ENCODE measurements around the gene DONSON. TPM values are rescaled to one million over a fixed set of nuclear protein-coding genes. Genes with fewer than 3 reads are reported as not detected.

DONSON gene
- total and polyA plus RNA-seq, 9 of the 15 experiments (the other 6 are each of a cell fraction or from before 2014, with no cell fraction given): 26.7 to 124 (median 62.6) TPM

GRCh38 chr21:33559813-33560212 lies 28.7 kb downstream of the DONSON start (continued):
- TF ChIP-seq ZBTB12 (CRISPR knock-in tag; IDR thresholded peaks at IDR 0.05): no peak
- TF ChIP-seq SREBF1 (IDR thresholded peaks at IDR 0.05; ENCODE audit: borderline replicate concordance, low read depth, low read length): no peak
- TF ChIP-seq ZNF778 (CRISPR knock-in tag; IDR thresholded peaks at IDR 0.05): no peak
- no peak for TF ChIP-seq CCNT2 (IDR thresholded peaks at IDR 0.05; ENCODE audit: borderline replicate concordance, extremely low read depth, insufficient read length, low read depth, low read length)
- no peak for TF ChIP-seq NCOA6 (IDR thresholded peaks at IDR 0.05)
- TF ChIP-seq, protein P1, sequence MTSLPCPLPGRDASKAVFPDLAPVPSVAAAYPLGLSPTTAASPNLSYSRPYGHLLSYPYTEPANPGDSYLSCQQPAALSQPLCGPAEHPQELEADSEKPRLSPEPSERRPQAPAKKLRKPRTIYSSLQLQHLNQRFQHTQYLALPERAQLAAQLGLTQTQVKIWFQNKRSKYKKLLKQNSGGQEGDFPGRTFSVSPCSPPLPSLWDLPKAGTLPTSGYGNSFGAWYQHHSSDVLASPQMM (CRISPR knock-in tag; IDR thresholded peaks at IDR 0.05): no peak
- no peak for TF ChIP-seq HSF4 (CRISPR knock-in tag; IDR thresholded peaks at IDR 0.05; ENCODE audit: borderline replicate concordance)
- TF ChIP-seq MAFG (tag; conservative IDR thresholded peaks at IDR 0.05): no peak

DNA sequence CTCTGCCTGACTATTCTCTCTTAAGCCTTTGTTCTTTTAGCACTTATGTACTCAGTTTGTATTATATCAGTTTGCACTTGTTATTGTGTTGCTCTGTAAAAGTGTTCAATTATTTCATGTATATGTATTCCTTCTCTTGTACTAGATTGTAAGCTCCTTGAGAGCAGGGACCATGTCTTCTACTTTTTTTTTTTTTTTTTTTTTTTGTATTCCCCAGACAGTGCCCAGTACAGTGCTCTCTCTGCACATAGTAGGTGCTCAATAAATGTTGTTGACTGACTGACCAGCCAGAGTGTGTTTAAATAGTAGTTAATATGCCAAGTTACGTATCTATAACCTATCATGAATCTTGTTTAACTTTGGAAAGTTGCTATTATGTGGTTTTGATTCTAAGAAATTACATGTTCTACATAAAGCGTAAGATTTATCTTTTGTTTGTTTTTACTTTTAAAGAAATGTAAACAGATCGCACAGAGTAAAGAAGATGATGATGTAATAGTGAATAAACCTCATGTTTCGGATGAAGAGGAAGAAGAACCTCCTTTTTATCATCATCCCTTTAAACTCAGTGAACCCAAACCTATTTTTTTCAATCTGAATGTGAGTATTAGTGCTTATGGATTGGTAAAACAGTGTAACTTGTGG lies 29.6 kb downstream of the DONSON start:
- H3K9me1 ChIP-seq (ENCODE audit: control insufficient read depth, insufficient read depth, low read length): no peaks in the 10 kb centered on the region
- no peaks in the 10 kb centered on the region for H4K20me1 ChIP-seq (replicated peaks; ENCODE audit: control insufficient read depth, insufficient read depth, low read length)
- 91% methylated on average over 4 of the region's 4 CpGs for WGBS (ENCODE audit: insufficient coverage, low coverage, missing lambda C conversion rate)
- CTCF ChIA-PET (ENCODE audit: low intra/inter-chr PET ratio): no interaction called here
- POLR2A ChIA-PET: interaction anchor here (0.6 to 10.6 kb wide), 5 partner anchors 10 to 1961 kb away, joined by 3 to 130 read pairs (median 5); partner anchors contain the start of gene DONSON
- no peak overlapping the region for H3K27ac ChIP-seq (ENCODE audit: extremely low read depth, low read depth, low read length)
- no peaks in the 10 kb centered on the region for H3K4me1 ChIP-seq (replicated peaks in 1 of 2; ENCODE audit: control insufficient read depth in 2 of 2, insufficient read depth in 2 of 2, low read length in 2 of 2)
- H3K9ac ChIP-seq (ENCODE audit: insufficient read depth in 1 of 2, low read depth in 2 of 2, low read length in 2 of 2): no peak overlapping the region
- peaks cover 96% of the 10 kb centered on the region for H3K36me3 ChIP-seq (ENCODE audit: control insufficient read depth, insufficient read depth, low read length)
- H3K4me3 ChIP-seq: no peak overlapping the region
- peaks cover 3% of the 10 kb centered on the region; the same call in 1 of the 2 replicates for H3K9me3 ChIP-seq (replicated peaks; ENCODE audit: control insufficient read depth, insufficient read depth, low read depth, low read length)
- DNase-seq (ENCODE audit: extremely low read depth in 1 of 4, low spot score in 3 of 4) (no peak), ATAC-seq (no peak), FAIRE-seq (peak; percentile 6)
- H3K79me2 ChIP-seq (ENCODE audit: control insufficient read depth, insufficient read depth, low read length): peaks cover 89% of the 10 kb centered on the region
- H3K4me2 ChIP-seq (ENCODE audit: insufficient read depth, low read length): no peak overlapping the region
- H3K27me3 ChIP-seq (ENCODE audit: control insufficient read depth in 2 of 2, insufficient read depth in 2 of 2, low read length in 2 of 2): no peaks in the 10 kb centered on the region
- BruUV-seq (replicated peaks): no TSS peak
- intact Hi-C loops (cut with micrococcal nuclease) (no loop called here), in situ Hi-C loops (cut with MboI) (no loop called here)
- H2AFZ ChIP-seq (ENCODE audit: low read depth, low read length): no peak overlapping the region
- TF ChIP-seq GTF2E2 (tag; IDR thresholded peaks at IDR 0.05) (peak; percentile 42; the same call in 1 of the 2 replicates), GTF2A2 (tag; IDR thresholded peaks at IDR 0.05) (no peak), ZNF316 (IDR thresholded peaks at IDR 0.05) (peak; percentile 70; the same call in 1 of the 2 replicates), ADNP (tag; IDR thresholded peaks at IDR 0.05) (peak; percentile 40; the same call in 1 of the 2 replicates), NFATC3 (IDR thresholded peaks at IDR 0.05) (no peak), POLR2H (tag; IDR thresholded peaks at IDR 0.05; ENCODE audit: low read depth) (0 out of 2 replicates have a peak, but pooled peaks have one; percentile 17), MTA1 (IDR thresholded peaks at IDR 0.05; ENCODE audit: borderline replicate concordance) (no peak), SRSF1 (IDR thresholded peaks at IDR 0.05; ENCODE audit: low read depth, low read length) (no peak), ZNF384 (IDR thresholded peaks at IDR 0.05; ENCODE audit: low read depth, low read length) (0 out of 2 replicates have a peak, but pooled peaks have one; percentile 31), ZKSCAN1 (IDR thresholded peaks at IDR 0.05; ENCODE audit: low read depth, low read length) (peak; percentile 97), HMBOX1 (IDR thresholded peaks at IDR 0.05) (no peak)
